Measurements from ENCODE around the gene NAT16.

DNA sequence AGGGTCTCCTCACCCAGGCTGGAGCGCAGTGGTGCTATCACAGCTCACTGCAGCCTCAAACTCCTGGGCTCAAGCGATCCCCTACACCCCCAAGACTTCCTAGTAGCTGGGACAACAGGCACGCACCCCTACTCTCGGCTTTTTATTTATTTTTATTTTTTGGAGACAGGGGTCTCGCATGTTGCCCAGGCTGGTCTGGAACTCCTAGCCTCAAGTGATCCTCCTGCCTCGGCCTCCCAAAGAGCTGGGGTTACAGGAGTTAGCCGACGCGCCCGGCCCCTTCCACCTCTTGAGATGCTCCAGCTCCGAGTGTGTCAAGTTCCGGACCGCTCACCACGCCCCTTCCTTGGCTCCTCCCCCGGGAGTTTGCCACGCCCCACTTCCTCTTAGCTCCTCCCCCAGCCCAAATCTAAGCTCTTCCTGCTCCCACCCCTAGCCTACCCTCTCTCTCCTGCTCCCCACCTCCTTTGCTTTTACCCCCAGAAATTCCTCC lies 6.3 kb downstream of the NAT16 start:
- TF ChIP-seq, protein P1, sequence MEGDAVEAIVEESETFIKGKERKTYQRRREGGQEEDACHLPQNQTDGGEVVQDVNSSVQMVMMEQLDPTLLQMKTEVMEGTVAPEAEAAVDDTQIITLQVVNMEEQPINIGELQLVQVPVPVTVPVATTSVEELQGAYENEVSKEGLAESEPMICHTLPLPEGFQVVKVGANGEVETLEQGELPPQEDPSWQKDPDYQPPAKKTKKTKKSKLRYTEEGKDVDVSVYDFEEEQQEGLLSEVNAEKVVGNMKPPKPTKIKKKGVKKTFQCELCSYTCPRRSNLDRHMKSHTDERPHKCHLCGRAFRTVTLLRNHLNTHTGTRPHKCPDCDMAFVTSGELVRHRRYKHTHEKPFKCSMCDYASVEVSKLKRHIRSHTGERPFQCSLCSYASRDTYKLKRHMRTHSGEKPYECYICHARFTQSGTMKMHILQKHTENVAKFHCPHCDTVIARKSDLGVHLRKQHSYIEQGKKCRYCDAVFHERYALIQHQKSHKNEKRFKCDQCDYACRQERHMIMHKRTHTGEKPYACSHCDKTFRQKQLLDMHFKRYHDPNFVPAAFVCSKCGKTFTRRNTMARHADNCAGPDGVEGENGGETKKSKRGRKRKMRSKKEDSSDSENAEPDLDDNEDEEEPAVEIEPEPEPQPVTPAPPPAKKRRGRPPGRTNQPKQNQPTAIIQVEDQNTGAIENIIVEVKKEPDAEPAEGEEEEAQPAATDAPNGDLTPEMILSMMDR (IDR thresholded peaks at IDR 0.05 in 8 of 11, conservative IDR thresholded peaks at IDR 0.05 in 3 of 11) = no peak
- no peak for TF ChIP-seq POLR2A (IDR thresholded peaks at IDR 0.05)
